C4-2B (cell line): ENCODE data around the gene FBXL14.

ENCODE experiments used
- ZFX ChIP-seq: fragments of 450-650 bp; IDR thresholded peaks from 2 replicates; pipeline ENCODE4 v1.6.1; 2017
- TF ChIP-seq, protein P1 (sequence below): fragments of 450-650 bp; conservative IDR thresholded peaks from 2 replicates; pipeline ENCODE4 v1.5.1; 2017; ENCODE audit warnings: mild to moderate bottlenecking

- TF ChIP-seq, protein P1, sequence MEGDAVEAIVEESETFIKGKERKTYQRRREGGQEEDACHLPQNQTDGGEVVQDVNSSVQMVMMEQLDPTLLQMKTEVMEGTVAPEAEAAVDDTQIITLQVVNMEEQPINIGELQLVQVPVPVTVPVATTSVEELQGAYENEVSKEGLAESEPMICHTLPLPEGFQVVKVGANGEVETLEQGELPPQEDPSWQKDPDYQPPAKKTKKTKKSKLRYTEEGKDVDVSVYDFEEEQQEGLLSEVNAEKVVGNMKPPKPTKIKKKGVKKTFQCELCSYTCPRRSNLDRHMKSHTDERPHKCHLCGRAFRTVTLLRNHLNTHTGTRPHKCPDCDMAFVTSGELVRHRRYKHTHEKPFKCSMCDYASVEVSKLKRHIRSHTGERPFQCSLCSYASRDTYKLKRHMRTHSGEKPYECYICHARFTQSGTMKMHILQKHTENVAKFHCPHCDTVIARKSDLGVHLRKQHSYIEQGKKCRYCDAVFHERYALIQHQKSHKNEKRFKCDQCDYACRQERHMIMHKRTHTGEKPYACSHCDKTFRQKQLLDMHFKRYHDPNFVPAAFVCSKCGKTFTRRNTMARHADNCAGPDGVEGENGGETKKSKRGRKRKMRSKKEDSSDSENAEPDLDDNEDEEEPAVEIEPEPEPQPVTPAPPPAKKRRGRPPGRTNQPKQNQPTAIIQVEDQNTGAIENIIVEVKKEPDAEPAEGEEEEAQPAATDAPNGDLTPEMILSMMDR, result no peak
- TF ChIP-seq ZFX, result no peak
Measured at GRCh38 chr12:1552911-1553491, 41.4 kb downstream of the FBXL14 start.
